Measurements from ENCODE around the gene SYNPR.

GRCh38 chr3:63364495-63364894 lies 86.4 kb downstream of the SYNPR start:
- TF ChIP-seq CTCF (IDR thresholded peaks at IDR 0.05) (no peak), POLR2AphosphoS5 (IDR thresholded peaks at IDR 0.05) (no peak)

Measured in suprapubic skin (tissue), 3 donors.